Trophoblast cell (in vitro differentiated cells and primary cell): Measurements from ENCODE around the gene EHMT1.

ENCODE experiments used
- DNase-seq, 2 donors: peaks; one replicate each; pipeline ENCODE4 v3.0.0-alpha.2; 2016
- H2AFZ ChIP-seq: 2 replicates; pipeline ENCODE4 v1.6.1; 2013; ENCODE audit warnings: low read length, moderate library complexity, mild to moderate bottlenecking; ENCODE audit not compliant: insufficient read depth, poor library complexity
- H2AK5ac ChIP-seq: 2 replicates; pipeline ENCODE4 v1.6.1; 2013; ENCODE audit warnings: mild to moderate bottlenecking, low read length
- H2BK120ac ChIP-seq: 2 replicates; pipeline ENCODE4 v1.6.1; 2013; ENCODE audit warnings: low read length, mild to moderate bottlenecking, moderate library complexity; ENCODE audit not compliant: insufficient read depth, poor library complexity
- H2BK12ac ChIP-seq: 2 replicates; pipeline ENCODE4 v1.6.1; 2013; ENCODE audit warnings: mild to moderate bottlenecking, low read length, moderate library complexity
- H2BK5ac ChIP-seq: 2 replicates; pipeline ENCODE4 v1.6.1; 2013; ENCODE audit warnings: low read length, low read depth, moderate library complexity, mild to moderate bottlenecking; ENCODE audit not compliant: poor library complexity
- H3K14ac ChIP-seq: 2 replicates; pipeline ENCODE4 v1.6.1; 2013; ENCODE audit warnings: mild to moderate bottlenecking, low read length
- H3K18ac ChIP-seq: 2 replicates; pipeline ENCODE4 v1.6.1; 2013; ENCODE audit warnings: mild to moderate bottlenecking, low read length
- H3K23ac ChIP-seq: 2 replicates; pipeline ENCODE4 v1.6.1; 2013; ENCODE audit warnings: low read length
- H3K27ac ChIP-seq: 2 replicates; pipeline ENCODE4 v1.5.1; 2013; ENCODE audit warnings: low read depth, mild to moderate bottlenecking, inconsistent platforms, low read length, moderate library complexity
- H3K27me3 ChIP-seq: 2 replicates; pipeline ENCODE4 v1.6.1; 2013; ENCODE audit warnings: inconsistent platforms, mild to moderate bottlenecking, low read length, moderate library complexity; ENCODE audit not compliant: insufficient read depth
- H3K36me3 ChIP-seq, 2 experiments: 1 replicate in 1 of 2; 2 replicates in 1 of 2; pipeline ENCODE4 v1.6.1; 2013; ENCODE audit warnings: low read length in 2 of 2, mild to moderate bottlenecking in 2 of 2, moderate library complexity in 1 of 2; ENCODE audit not compliant: insufficient read depth in 2 of 2, control insufficient read depth in 1 of 2
- H3K4ac ChIP-seq: 2 replicates; pipeline ENCODE4 v1.6.1; 2013; ENCODE audit warnings: low read depth, mild to moderate bottlenecking, low read length, moderate library complexity
- H3K4me1 ChIP-seq, 2 experiments: 1 replicate in 1 of 2; 2 replicates in 1 of 2; pipeline ENCODE4 v1.6.1; 2013; ENCODE audit warnings: low read length in 2 of 2, mild to moderate bottlenecking in 2 of 2, moderate library complexity in 1 of 2; ENCODE audit not compliant: insufficient read depth in 2 of 2, control insufficient read depth in 1 of 2
- H3K4me2 ChIP-seq: 2 replicates; pipeline ENCODE4 v1.6.1; 2013; ENCODE audit warnings: inconsistent platforms, mild to moderate bottlenecking, low read length, moderate library complexity
- H3K4me3 ChIP-seq: 2 replicates; pipeline ENCODE4 v1.5.1; 2013; ENCODE audit warnings: mild to moderate bottlenecking, low read depth, low read length, inconsistent platforms
- H3K79me1 ChIP-seq: one replicate; pipeline ENCODE4 v1.6.1; 2013; ENCODE audit warnings: low read length
- H3K79me2 ChIP-seq: 2 replicates; pipeline ENCODE4 v1.6.1; 2013; ENCODE audit warnings: low read length, mild to moderate bottlenecking; ENCODE audit not compliant: control insufficient read depth, insufficient read depth, poor library complexity
- H3K9ac ChIP-seq: 2 replicates; pipeline ENCODE4 v1.6.1; 2013; ENCODE audit warnings: mild to moderate bottlenecking, low read length
- H3K9me3 ChIP-seq: 2 replicates; pipeline ENCODE4 v1.6.1; 2013; ENCODE audit warnings: low read depth, mild to moderate bottlenecking, control low read depth, inconsistent platforms, low read length; ENCODE audit not compliant: insufficient read depth
- H4K12ac ChIP-seq: 2 replicates; pipeline ENCODE4 v1.6.1; 2013; ENCODE audit warnings: low read depth, mild to moderate bottlenecking, low read length, moderate library complexity
- H4K8ac ChIP-seq: 2 replicates; pipeline ENCODE4 v1.6.1; 2013; ENCODE audit warnings: low read depth, mild to moderate bottlenecking, low read length, moderate library complexity
- H4K91ac ChIP-seq: one replicate; pipeline ENCODE4 v1.6.1; 2013; ENCODE audit warnings: low read depth, mild to moderate bottlenecking, low read length, moderate library complexity
- WGBS: extraction: QIAGEN DNeasy Blood & Tissue Kit; methylation state at CpG from one replicate; pipeline ENCODE4 v1.1.7; 2013; ENCODE audit warnings: missing lambda C conversion rate; ENCODE audit not compliant: insufficient read length, insufficient coverage; ENCODE audit errors: extremely low coverage; 5-methylcytosine and 5-hydroxymethylcytosine counted together

EHMT1 gene

DNA sequence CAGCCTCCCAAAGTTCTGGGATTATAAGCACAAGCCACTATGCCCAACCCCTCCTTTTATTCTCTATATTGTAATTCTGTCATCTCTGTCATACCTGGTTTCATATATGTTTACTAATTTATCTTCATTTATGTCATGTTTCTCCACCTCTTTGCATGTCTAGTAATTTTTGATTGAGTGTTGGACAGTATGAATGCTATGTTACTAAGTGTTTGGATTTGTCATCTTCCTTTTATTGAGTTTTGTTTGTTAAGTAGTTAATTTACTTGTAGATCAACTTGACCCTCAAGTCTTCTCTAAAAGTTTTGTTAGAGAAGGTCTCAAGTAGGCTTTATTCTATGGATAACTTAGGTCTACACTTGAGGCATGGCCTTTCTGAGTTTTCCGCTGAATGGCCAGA lies 241.6 kb downstream of the EHMT1 start:
- H2BK5ac ChIP-seq = no peak overlapping the region
- H3K4me1 ChIP-seq = no peaks in the 10 kb centered on the region
- peaks cover 15% of the 10 kb centered on the region for H3K9me3 ChIP-seq
- no CpG with 5 or more reads among the region's 1 CpG for WGBS
- H3K4me3 ChIP-seq = no peak overlapping the region
- no peak for DNase-seq
- no peak overlapping the region for H2AFZ ChIP-seq
- H3K27ac ChIP-seq = no peak overlapping the region
- H4K12ac ChIP-seq = no peak overlapping the region
- no peak overlapping the region for H3K18ac ChIP-seq
- H4K91ac ChIP-seq = no peak overlapping the region
- H3K14ac ChIP-seq = no peak overlapping the region
- no peaks in the 10 kb centered on the region for H3K79me2 ChIP-seq
- no peak overlapping the region for H3K4me2 ChIP-seq
- H2BK120ac ChIP-seq = no peak overlapping the region
- H3K27me3 ChIP-seq = no peaks in the 10 kb centered on the region
- no peaks in the 10 kb centered on the region for H3K79me1 ChIP-seq
- no peak overlapping the region for H2BK12ac ChIP-seq
- no peaks in the 10 kb centered on the region for H3K36me3 ChIP-seq
- H3K4ac ChIP-seq = no peak overlapping the region
- no peak overlapping the region for H3K9ac ChIP-seq
- H4K8ac ChIP-seq = no peak overlapping the region
- no peak overlapping the region for H3K23ac ChIP-seq
- no peak overlapping the region for H2AK5ac ChIP-seq

DNA sequence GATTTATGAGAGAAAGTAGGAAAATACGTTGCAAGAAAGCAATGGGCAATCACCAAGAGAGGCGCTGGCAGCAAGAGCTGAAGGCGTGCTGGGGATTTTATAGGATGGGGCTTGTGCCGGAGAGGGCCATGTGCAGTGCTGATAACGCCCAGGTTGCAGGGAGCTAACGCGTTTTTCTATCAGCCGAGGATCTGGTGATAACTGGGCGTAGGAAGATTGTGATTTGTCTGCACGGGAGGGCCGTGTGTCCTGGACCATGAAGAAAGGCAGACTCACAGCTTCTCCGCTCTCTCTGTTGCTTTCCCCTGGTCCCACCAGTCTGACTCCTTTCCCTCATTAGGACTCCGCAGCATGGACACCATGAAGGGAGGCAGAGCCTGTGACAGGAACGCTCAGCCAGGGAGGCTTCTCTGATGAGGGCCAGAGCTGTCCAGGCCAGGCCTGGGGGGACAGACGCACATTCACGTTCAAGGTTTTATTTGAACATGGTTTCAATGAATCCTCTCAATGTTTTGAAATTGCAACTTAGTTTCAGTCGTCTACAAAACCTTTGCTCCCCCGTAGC lies 246.9 kb downstream of the EHMT1 start:
- Histone ChIP-seq H3K9me3 (peaks cover 17% of the 10 kb centered on the region), H3K79me2 (no peaks in the 10 kb centered on the region), H3K9ac (no peak overlapping the region), H3K4me1 (no peaks in the 10 kb centered on the region), H2AFZ (no peak overlapping the region), H3K23ac (no peak overlapping the region), H4K12ac (no peak overlapping the region), H2BK5ac (no peak overlapping the region), H4K8ac (no peak overlapping the region), H3K27me3 (no peaks in the 10 kb centered on the region), H3K4me3 (no peak overlapping the region), H3K36me3 (no peaks in the 10 kb centered on the region), H2BK120ac (no peak overlapping the region), H3K4me2 (no peak overlapping the region), H3K79me1 (no peaks in the 10 kb centered on the region), H2AK5ac (no peak overlapping the region), H3K18ac (no peak overlapping the region), H2BK12ac (no peak overlapping the region), H4K91ac (no peak overlapping the region), H3K27ac (no peak overlapping the region), H3K14ac (no peak overlapping the region), H3K4ac (no peak overlapping the region)
- DNase-seq = no peak
- WGBS = no CpG with 5 or more reads among the region's 18 CpGs

DNA sequence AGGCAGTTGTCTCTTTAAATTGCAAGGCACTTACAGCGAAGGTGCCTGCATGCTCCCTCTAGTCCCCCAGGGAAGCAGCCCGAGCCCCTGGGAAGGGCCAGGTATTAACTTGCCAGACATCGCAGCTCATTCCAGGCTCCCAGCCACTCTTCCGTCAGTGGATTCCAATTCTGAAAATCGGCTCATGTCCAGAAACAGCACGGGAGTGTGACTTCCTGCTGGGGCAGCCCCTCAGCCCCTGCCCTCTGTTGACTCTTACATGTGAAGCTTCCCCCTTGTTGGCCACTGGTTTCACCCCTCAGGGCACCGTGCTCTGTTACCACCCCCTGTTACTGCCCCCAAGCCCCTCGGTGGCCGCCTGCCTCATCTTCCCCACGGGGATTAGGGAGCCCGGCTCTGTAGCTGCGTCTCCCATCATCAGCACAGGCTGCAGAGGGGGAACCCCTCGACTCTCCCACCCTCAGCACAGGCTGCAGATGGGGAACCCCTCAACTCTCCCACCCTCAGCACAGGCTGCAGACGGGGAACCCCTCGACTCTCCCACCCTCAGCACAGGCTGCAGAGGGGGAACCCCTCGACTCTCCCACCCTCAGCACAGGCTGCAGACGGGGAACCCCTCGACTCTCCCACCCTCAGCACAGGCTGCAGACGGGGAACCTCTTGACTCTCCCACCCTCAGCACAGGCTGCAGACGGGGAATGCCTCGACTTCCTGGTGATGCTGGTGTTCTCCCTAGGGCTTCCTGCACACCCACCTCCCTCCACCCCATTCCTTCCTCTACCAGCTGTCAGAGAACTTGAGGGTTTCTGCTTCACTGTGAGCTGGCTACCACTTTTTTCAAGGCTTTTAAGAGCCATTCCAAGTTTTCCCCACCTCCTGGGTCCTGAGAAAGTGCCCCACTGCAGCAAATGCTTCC lies 247.7 kb downstream of the EHMT1 start:
- H3K4me3 ChIP-seq = no peak overlapping the region
- DNase-seq = no peak
- no peaks in the 10 kb centered on the region for H3K79me1 ChIP-seq
- H3K23ac ChIP-seq = no peak overlapping the region
- H4K8ac ChIP-seq = no peak overlapping the region
- H2AFZ ChIP-seq = no peak overlapping the region
- H3K4ac ChIP-seq = no peak overlapping the region
- no peak overlapping the region for H3K27ac ChIP-seq
- H2BK5ac ChIP-seq = no peak overlapping the region
- no peak overlapping the region for H3K18ac ChIP-seq
- H3K4me1 ChIP-seq = no peaks in the 10 kb centered on the region
- H3K9ac ChIP-seq = no peak overlapping the region
- no peak overlapping the region for H2AK5ac ChIP-seq
- no peak overlapping the region for H4K91ac ChIP-seq
- no peak overlapping the region for H2BK12ac ChIP-seq
- no peak overlapping the region for H3K14ac ChIP-seq
- H3K4me2 ChIP-seq = no peak overlapping the region
- H3K79me2 ChIP-seq = no peaks in the 10 kb centered on the region
- no peaks in the 10 kb centered on the region for H3K36me3 ChIP-seq
- H3K27me3 ChIP-seq = no peaks in the 10 kb centered on the region
- WGBS = no CpG with 5 or more reads among the region's 21 CpGs
- H4K12ac ChIP-seq = no peak overlapping the region
- no peak overlapping the region for H2BK120ac ChIP-seq
- H3K9me3 ChIP-seq = peaks cover 17% of the 10 kb centered on the region

DNA sequence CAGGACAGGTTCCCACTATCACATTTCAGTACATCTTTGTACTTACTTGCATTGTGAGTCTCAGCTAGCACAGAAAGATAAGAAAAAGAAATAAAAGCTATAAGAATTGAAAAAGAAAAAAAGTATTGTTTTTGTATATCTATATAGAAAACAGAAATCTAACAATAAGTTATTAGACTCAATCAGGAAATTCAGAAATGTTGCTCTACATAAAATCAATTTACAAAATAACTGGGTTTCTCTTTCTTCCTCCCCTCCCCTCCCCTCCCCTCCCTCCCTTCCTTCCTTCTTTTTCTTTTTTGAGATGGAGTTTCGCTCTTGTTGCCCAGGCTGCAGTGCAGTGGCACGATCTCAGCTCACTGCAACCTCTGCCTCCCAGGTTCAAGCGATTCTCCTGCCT lies 251.6 kb downstream of the EHMT1 start:
- Histone ChIP-seq H4K8ac (no peak overlapping the region), H3K9me3 (peaks cover 27% of the 10 kb centered on the region), H3K79me2 (no peaks in the 10 kb centered on the region), H3K4me3 (no peak overlapping the region), H3K9ac (no peak overlapping the region), H4K91ac (no peak overlapping the region), H3K27ac (no peak overlapping the region), H3K4ac (no peak overlapping the region), H3K27me3 (no peaks in the 10 kb centered on the region), H2BK12ac (no peak overlapping the region), H4K12ac (no peak overlapping the region), H3K23ac (no peak overlapping the region), H3K4me2 (no peak overlapping the region), H2AFZ (no peak overlapping the region), H3K18ac (no peak overlapping the region), H3K36me3 (no peaks in the 10 kb centered on the region), H3K4me1 (no peaks in the 10 kb centered on the region), H3K79me1 (no peaks in the 10 kb centered on the region), H2BK5ac (no peak overlapping the region), H3K14ac (no peak overlapping the region), H2AK5ac (no peak overlapping the region), H2BK120ac (no peak overlapping the region)
- WGBS = no CpG with 5 or more reads among the region's 3 CpGs
- no peak for DNase-seq
